ENCODE measurements around the gene ZNF654.

DNA sequence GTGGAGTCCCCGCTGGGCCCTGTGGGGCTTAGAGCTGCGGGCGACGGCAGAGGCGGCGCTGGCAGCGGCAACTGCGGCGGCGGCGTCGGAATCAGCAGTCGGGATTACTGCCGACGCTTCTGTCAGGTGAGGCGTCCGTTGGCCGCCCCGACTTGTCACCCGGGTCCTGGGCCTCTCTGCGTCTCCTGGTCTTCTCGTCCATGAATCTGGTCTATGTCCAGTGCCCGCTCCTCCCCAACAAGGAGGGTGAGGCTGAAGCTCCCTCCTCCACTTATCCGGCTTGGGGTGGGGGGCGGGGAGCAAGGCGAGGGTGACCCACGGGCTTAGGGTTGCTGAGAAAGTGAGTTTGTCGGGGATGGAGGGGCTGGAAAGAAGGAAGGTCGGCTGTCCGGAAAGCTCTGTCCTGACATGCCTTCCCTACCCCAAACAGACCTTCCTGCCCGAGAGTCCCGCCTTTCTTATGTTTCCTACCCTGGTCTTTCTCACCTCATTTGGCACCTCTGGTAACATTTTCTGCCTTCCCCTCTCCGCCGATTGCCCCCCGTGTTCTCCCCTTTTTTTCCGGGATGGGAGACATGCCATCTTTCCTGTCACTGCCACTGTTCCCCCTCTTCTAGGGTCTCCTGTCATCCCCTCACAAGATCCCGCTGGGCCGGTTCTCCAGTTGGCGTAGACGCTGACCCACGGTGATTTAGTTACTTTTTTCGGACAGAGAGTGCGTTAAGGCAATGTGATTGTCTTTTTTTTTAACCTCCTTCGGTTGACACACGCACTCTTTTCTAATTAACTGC is 520 bp downstream of the ZNF654 start:
- TF ChIP-seq CTCF (IDR thresholded peaks at IDR 0.05) (no peak), POLR2A (IDR thresholded peaks at IDR 0.05) (no peak)

All from heart left ventricle (tissue), 13 donors.